Osteoblast (primary cell): Measurements from ENCODE around the gene SYCE1L. TPM values are rescaled to one million over a fixed set of nuclear protein-coding genes. Genes with fewer than 3 reads are reported as not detected.

Experiments used
- DNase-seq: peaks from one replicate; pipeline ENCODE4 v3.0.0; 2011; ENCODE audit warnings: low spot score, mixed read lengths; ENCODE audit not compliant: insufficient read length; ENCODE audit errors: missing footprints
- H2AFZ ChIP-seq: 2 replicates; pipeline ENCODE4 v1.6.0; 2011; ENCODE audit warnings: mild to moderate bottlenecking, low read length
- H3K27ac ChIP-seq: 2 replicates; pipeline ENCODE4 v1.5.1; 2011; ENCODE audit warnings: mild to moderate bottlenecking, low read depth, low read length, moderate library complexity
- H3K27me3 ChIP-seq: 2 replicates; pipeline ENCODE4 v1.6.0; 2012; ENCODE audit warnings: mild to moderate bottlenecking, control low read depth, inconsistent platforms, low read length, moderate library complexity; ENCODE audit not compliant: insufficient read depth
- H3K36me3 ChIP-seq: 2 replicates; pipeline ENCODE4 v1.5.1; 2011; ENCODE audit warnings: mild to moderate bottlenecking, low read length, control low read depth, moderate library complexity; ENCODE audit not compliant: insufficient read depth
- H3K4me1 ChIP-seq: 2 replicates; pipeline ENCODE4 v1.5.1; 2011; ENCODE audit warnings: mild to moderate bottlenecking, low read length, control low read depth, moderate library complexity; ENCODE audit not compliant: insufficient read depth
- H3K4me2 ChIP-seq: 2 replicates; pipeline ENCODE4 v1.6.0; 2011; ENCODE audit warnings: mild to moderate bottlenecking, low read length; ENCODE audit not compliant: insufficient read depth
- H3K4me3 ChIP-seq: fragments of 200-600 bp; sonication (generic); 3 replicates; pipeline ENCODE4 v1.5.1; 2012; ENCODE audit warnings: mild to moderate bottlenecking, low read length, inconsistent platforms; ENCODE audit not compliant: insufficient read depth
- H3K79me2 ChIP-seq: 2 replicates; pipeline ENCODE4 v1.6.0; 2012; ENCODE audit warnings: mild to moderate bottlenecking, low read length, control low read depth, inconsistent platforms; ENCODE audit not compliant: insufficient read depth
- H3K9me3 ChIP-seq: 2 replicates; pipeline ENCODE4 v1.5.1; 2011; ENCODE audit warnings: low read depth, low read length, control low read depth
- H4K20me1 ChIP-seq: 2 replicates; pipeline ENCODE4 v1.6.0; 2012; ENCODE audit warnings: mild to moderate bottlenecking, low read length, control low read depth; ENCODE audit not compliant: insufficient read depth
- total RNA-seq: library from RNA; depleted of rRNA; stranded (reverse); fragments of >200 nt; gene quantifications from 2 replicates; pipeline ENCODE4 v1.2.3, GENCODE V29; 2012
- TF ChIP-seq, protein P1 (sequence below): IDR thresholded peaks from 2 replicates; pipeline ENCODE4 v1.5.1; 2011; ENCODE audit warnings: mild to moderate bottlenecking, low read depth, low read length, moderate library complexity; ENCODE audit errors: extremely low read depth

SYCE1L gene
- total RNA-seq, 1 donor, result not detected

DNA sequence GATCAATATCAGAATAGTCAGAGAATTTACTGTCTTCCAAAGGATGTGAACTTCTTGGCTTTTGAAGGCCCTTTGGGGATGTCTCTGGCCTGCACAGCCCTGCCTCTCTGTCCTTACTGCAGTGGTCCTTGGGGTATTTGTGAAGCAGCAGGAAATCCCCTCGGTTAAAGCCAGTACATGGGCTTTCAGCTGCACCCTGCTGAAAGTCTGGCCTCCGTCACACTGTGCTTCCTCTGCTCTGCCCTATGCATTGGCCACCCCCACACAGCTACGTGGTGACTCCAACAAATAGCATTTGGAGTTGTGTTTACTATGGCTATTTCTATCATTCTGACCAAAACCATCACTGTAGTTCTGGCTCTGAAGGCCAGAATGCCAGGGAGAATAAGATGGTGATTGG is 21.2 kb downstream of the SYCE1L start:
- TF ChIP-seq, protein P1, sequence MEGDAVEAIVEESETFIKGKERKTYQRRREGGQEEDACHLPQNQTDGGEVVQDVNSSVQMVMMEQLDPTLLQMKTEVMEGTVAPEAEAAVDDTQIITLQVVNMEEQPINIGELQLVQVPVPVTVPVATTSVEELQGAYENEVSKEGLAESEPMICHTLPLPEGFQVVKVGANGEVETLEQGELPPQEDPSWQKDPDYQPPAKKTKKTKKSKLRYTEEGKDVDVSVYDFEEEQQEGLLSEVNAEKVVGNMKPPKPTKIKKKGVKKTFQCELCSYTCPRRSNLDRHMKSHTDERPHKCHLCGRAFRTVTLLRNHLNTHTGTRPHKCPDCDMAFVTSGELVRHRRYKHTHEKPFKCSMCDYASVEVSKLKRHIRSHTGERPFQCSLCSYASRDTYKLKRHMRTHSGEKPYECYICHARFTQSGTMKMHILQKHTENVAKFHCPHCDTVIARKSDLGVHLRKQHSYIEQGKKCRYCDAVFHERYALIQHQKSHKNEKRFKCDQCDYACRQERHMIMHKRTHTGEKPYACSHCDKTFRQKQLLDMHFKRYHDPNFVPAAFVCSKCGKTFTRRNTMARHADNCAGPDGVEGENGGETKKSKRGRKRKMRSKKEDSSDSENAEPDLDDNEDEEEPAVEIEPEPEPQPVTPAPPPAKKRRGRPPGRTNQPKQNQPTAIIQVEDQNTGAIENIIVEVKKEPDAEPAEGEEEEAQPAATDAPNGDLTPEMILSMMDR, result no peak
- DNase-seq, result no peak
- H3K4me3 ChIP-seq, result no peak overlapping the region
- no peaks in the 10 kb centered on the region for H4K20me1 ChIP-seq
- H2AFZ ChIP-seq, result no peak overlapping the region
- H3K79me2 ChIP-seq, result no peaks in the 10 kb centered on the region
- H3K27ac ChIP-seq, result no peak overlapping the region
- no peaks in the 10 kb centered on the region for H3K9me3 ChIP-seq
- no peaks in the 10 kb centered on the region for H3K36me3 ChIP-seq
- peaks cover 4% of the 10 kb centered on the region for H3K4me1 ChIP-seq
- H3K4me2 ChIP-seq, result no peak overlapping the region
- peaks cover 2% of the 10 kb centered on the region for H3K27me3 ChIP-seq

DNA sequence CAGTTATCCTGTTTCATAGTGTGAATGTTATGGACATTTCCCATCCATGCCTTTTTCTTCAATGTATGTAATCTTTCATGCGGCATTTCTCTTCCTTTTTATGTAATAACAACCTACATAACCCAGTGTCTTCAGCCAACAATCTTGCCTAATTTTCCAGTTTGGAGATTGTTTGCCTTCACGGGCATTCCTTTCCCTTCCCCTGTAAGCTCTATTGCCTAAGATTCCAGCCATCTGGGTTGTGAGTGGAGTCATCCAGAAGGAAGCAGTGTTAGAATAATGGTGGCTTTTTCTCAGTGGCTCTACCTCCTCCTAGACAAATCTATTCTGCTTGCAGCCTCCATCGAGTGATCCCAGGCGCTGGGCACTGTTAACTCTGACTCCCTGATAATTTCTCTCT is 22.3 kb downstream of the SYCE1L start:
- H2AFZ ChIP-seq, result no peak overlapping the region
- H3K4me1 ChIP-seq, result peaks cover 4% of the 10 kb centered on the region
- TF ChIP-seq, protein P1, result no peak

DNA sequence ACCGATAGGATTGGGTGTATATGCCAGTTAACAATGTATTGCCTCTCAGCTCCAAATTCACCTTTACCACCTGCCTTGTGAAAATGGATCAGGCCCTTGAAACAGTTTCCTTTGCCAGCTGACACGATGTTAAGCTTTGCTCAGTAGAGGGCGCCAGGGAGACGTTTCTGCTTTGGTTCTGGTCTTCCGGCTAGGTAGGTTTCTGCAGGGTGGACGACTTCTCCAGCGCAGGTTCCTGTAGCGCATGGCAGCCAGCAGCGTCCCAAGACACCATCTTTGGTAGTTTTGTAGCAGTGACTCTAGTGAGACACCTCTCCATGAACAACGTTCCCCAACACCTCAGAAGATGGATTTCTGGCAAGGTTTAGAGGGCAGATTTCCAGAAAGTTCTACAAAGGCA is 24.0 kb downstream of the SYCE1L start:
- DNase-seq, result no peak

More for the DNA sequence above, 22.3 kb downstream of the SYCE1L start:
- no peaks in the 10 kb centered on the region for H3K9me3 ChIP-seq
- H3K79me2 ChIP-seq, result no peaks in the 10 kb centered on the region
- H3K4me2 ChIP-seq, result no peak overlapping the region
- no peak overlapping the region for H3K27ac ChIP-seq
- no peak for DNase-seq
- H3K27me3 ChIP-seq, result peaks cover 11% of the 10 kb centered on the region
- H3K4me3 ChIP-seq, result no peak overlapping the region
- no peaks in the 10 kb centered on the region for H4K20me1 ChIP-seq
- H3K36me3 ChIP-seq, result no peaks in the 10 kb centered on the region

DNA sequence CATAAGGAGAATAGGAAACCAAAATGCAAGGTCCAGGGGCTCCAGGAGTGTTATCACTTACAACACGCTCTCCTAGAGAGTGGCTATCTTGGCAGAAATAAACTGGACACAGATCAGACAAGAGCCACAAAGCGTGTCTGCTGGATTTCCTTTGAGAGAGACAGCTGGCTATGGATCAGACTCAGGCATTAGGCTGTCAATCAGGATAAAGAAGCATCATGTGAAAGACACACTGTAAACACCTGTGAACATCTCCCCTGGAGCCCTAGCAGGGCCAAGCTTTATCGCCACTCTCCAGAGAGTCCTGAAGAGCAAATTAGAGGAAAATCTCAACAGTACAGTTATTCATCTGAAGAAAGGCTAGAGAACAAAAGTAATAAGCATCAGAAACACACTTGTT is 26.0 kb downstream of the SYCE1L start:
- H3K4me2 ChIP-seq, result no peak overlapping the region
- DNase-seq, result no peak

More for the DNA sequence above, 24.0 kb downstream of the SYCE1L start:
- TF ChIP-seq, protein P1, result peak; percentile 32
- H3K4me2 ChIP-seq, result no peak overlapping the region
- H3K27me3 ChIP-seq, result peaks cover 17% of the 10 kb centered on the region
- H3K27ac ChIP-seq, result no peak overlapping the region
- no peaks in the 10 kb centered on the region for H3K9me3 ChIP-seq
- no peak overlapping the region for H3K4me3 ChIP-seq
- H3K79me2 ChIP-seq, result no peaks in the 10 kb centered on the region
- H2AFZ ChIP-seq, result no peak overlapping the region
- H4K20me1 ChIP-seq, result no peaks in the 10 kb centered on the region
- H3K4me1 ChIP-seq, result peaks cover 4% of the 10 kb centered on the region
- H3K36me3 ChIP-seq, result no peaks in the 10 kb centered on the region

More for the DNA sequence above, 26.0 kb downstream of the SYCE1L start:
- Histone ChIP-seq H3K9me3 (no peaks in the 10 kb centered on the region), H3K27ac (no peak overlapping the region), H2AFZ (no peak overlapping the region), H3K36me3 (no peaks in the 10 kb centered on the region), H3K4me1 (peaks cover 4% of the 10 kb centered on the region), H4K20me1 (no peaks in the 10 kb centered on the region), H3K27me3 (peaks cover 21% of the 10 kb centered on the region), H3K4me3 (no peak overlapping the region), H3K79me2 (no peaks in the 10 kb centered on the region)
- TF ChIP-seq, protein P1, result no peak
